Loucy (cell line): ENCODE results near the gene FOXO6.

Experiments
- EZH2phosphoT487 ChIP-seq: fragments of 200-600 bp; IDR thresholded peaks from 2 replicates; pipeline ENCODE4 v1.6.1; 2018; ENCODE audit warnings: antibody characterized with exemption, mild to moderate bottlenecking, moderate library complexity, borderline replicate concordance
- TF ChIP-seq, protein P1 (sequence below): fragments of 200-600 bp; sonication (generic); conservative IDR thresholded peaks from 2 replicates; pipeline ENCODE4 v1.5.1; 2014; ENCODE audit warnings: mild to moderate bottlenecking, antibody characterized with exemption, low read length

DNA sequence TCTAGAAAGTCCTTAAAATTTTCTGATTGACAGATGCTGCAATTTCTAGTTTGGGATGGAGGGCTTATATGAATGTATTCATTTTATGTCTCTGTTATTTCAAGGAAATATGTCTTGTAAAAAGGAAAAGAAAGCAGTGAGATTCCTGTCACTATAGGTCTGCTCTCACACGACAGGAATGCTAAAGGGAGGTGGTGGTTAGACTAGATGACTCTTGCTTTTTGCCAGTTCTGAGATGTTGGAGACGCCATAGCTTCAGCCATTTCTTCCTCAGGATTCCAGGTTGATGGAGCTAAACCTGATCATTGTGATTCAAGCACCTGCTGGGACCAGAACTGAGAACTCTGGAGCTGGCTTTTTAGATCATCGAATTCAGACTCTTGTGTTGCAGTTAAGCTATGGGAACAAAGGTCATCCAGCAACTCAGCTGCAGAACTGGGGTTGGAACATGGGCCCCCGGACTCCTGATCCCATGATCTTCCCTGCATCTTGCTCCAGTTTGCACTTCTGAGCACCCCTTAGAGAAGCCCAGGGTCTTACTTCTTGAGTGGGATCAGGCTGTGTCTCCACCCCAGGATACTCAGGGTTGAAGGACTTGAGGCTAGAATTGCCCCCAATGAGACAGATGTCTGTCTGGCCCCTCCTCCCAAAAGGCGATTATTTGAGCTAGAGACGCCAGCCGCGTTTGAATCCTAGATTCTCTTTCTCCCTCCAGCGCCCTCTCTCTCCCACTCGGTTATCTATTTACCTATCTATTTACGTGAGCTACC lies 46.7 kb upstream of the FOXO6 start:
- TF ChIP-seq, protein P1, sequence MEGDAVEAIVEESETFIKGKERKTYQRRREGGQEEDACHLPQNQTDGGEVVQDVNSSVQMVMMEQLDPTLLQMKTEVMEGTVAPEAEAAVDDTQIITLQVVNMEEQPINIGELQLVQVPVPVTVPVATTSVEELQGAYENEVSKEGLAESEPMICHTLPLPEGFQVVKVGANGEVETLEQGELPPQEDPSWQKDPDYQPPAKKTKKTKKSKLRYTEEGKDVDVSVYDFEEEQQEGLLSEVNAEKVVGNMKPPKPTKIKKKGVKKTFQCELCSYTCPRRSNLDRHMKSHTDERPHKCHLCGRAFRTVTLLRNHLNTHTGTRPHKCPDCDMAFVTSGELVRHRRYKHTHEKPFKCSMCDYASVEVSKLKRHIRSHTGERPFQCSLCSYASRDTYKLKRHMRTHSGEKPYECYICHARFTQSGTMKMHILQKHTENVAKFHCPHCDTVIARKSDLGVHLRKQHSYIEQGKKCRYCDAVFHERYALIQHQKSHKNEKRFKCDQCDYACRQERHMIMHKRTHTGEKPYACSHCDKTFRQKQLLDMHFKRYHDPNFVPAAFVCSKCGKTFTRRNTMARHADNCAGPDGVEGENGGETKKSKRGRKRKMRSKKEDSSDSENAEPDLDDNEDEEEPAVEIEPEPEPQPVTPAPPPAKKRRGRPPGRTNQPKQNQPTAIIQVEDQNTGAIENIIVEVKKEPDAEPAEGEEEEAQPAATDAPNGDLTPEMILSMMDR: no peak
- no peak for TF ChIP-seq EZH2phosphoT487
